ENCODE data around the gene GPRC5C.
"Not testable (repeated sequence)": the region's sequence is repeated elsewhere in the genome, so short reads cannot be mapped to it uniquely, and the experiment has no call there.

GPRC5C gene

DNA sequence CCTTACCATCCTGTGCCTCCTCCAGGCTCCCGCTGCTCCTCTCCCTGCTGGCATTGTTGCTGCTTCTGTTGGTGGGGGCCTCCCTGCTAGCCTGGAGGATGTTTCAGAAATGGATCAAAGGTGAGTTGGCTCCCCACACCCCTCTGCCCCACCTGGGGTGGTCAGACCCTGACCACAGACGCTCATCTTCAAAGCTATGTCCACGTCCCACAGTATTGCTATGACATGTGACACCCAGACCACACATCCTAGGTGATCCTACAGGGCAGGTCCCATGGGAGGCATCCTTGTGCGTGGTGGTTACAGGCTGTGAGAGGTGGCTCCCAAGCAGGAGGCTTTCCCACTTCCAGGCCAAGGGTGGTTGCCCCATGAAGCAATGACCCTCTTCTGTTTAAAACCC, 45.5 kb downstream of the GPRC5C start:
- DNase-seq, result no peak

DNA sequence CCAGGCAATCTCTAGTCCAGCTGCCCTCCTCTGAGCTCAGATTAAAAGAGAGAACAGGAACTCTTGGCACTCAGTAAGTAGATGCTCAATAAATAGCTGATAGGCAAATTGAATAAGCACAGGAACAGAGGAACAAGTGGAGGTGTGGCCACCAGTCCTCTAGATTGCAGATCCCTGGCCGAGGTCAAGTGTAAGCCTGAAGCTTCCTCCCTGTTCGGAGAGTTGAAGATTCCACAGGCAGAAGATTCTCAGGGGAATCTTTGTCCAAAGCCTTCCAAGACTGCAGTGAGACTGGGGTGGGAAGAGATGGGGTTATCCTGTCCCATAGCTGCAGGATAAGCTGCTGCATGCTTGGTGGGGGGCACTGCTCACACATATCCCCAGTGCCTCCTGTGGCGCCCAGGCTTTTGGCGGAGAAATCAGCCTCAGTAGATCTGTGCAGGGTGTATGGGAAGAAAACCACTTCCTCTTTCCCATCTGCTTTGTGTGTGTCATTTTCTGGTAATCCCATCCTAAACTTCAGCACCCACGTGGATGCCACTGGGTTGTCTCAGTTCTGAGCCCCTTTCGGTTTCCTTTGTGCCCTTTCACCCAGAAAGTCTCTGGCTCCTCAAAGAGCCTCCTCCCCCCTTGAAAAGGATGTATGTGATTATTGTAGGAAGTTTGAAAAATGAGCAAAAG, 46.7 kb downstream of the GPRC5C start:
- no peak for DNase-seq

GRCh38 chr17:74480290-74480689, 48.4 kb downstream of the GPRC5C start:
- no peak for DNase-seq

GRCh38 chr17:74481621-74482020, 49.7 kb downstream of the GPRC5C start:
- DNase-seq, result no peak

GRCh38 chr17:74484066-74484465, 52.2 kb downstream of the GPRC5C start:
- no peak for DNase-seq

DNA sequence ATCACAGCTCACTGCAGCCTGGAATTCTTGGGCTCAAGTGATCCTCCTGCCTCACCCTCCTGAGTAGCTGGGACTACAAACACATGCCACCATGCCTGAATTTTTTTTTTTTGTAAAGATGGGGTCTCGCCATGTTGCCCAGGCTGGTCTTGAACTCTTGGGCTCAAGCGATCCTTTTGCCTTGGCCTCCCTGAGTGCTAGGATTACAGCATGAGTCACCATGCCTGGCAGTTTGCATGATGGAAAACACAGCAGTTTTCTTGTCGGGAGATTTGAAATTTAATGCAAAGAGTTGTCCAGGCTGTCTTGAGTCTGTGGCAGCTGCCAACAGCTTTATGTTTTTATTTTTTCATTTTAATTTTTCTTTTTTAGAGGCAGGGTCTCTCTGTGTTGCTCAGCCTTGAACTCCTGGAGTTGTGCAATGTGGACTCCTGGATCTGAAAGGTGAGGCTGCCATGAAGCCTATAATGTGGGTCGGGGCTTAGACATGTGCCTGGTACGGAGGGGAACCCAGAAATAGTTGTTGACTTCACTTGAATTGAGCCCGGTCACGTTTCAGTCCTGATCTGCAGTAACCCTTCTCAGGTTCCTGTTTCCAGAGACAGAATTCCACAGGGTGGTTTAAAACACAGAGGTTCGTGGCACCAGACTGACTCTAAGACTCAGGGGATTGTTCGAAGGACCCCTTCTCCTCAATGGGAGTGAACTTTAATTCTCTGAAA, 53.3 kb downstream of the GPRC5C start:
- DNase-seq, result no peak

GRCh38 chr17:74485841-74486240, 54.0 kb downstream of the GPRC5C start:
- no peak for DNase-seq

DNA sequence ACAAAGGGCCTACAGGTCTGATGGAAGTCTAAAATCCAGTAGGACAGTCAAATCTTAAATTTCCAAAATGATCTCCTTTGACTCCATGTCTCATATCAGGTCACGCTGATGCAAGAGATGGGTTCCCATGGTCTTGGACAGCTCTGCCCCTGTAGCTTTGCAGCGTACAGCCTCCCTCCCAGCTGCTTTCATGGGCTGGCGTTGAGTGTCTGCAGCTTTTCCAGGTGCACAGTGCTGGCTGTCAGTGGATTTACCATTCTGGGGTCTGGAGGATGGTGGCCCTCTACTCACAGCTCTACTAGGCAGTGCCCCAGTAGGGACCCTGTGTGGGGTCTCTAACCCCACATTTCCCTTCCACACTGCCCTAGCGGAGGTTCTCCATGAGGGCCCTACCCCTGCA, 56.4 kb downstream of the GPRC5C start:
- not testable (repeated sequence) for DNase-seq

DNA sequence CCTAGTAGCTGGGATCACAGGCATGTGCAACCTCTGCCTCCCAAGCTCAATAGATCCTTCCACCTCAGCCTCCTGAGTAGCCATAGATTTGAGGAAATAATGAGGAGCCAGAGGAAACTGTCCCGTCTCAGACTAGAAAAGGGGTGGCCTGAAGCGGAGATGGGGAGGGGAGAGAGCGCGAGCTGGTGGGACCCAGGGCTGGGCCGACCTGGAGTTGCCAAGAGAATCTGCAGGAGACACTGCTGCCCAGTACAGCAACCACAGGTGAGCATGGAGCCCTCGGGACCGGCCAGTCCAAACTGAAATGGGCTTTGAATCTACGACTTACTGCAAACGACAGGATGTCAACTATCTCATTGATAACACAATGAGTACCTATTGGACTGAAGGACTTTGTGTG, 58.8 kb downstream of the GPRC5C start:
- DNase-seq, result no peak

DNA sequence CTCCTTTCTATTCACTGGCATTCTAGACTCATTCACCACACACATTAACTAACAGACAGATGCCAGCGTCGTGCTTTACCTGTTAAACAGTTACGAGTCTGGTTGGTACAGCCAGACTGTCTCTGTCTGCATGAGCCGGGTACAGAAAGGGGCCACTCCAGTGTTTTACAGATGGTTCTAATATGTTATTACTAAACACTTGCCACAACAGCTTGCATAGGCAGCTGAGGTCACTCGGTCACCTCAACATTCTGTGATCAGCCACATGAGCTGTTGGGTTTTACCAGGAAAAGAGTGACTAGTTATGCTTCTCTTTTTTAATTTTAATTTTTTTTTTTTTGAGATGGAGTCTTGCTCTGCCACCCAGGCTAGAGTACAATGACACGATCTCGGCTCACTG, 59.7 kb downstream of the GPRC5C start:
- no peak for DNase-seq

GRCh38 chr17:74493331-74493833, 61.5 kb downstream of the GPRC5C start:
- DNase-seq, result peak; percentile 3
